ENCODE results near the gene HDDC3. TPM values are rescaled to one million over a fixed set of nuclear protein-coding genes. Genes with fewer than 3 reads are reported as not detected.

HDDC3 gene
- total RNA-seq, 2 donors from 2014 or later: 12.2 to 17.1 TPM

DNA sequence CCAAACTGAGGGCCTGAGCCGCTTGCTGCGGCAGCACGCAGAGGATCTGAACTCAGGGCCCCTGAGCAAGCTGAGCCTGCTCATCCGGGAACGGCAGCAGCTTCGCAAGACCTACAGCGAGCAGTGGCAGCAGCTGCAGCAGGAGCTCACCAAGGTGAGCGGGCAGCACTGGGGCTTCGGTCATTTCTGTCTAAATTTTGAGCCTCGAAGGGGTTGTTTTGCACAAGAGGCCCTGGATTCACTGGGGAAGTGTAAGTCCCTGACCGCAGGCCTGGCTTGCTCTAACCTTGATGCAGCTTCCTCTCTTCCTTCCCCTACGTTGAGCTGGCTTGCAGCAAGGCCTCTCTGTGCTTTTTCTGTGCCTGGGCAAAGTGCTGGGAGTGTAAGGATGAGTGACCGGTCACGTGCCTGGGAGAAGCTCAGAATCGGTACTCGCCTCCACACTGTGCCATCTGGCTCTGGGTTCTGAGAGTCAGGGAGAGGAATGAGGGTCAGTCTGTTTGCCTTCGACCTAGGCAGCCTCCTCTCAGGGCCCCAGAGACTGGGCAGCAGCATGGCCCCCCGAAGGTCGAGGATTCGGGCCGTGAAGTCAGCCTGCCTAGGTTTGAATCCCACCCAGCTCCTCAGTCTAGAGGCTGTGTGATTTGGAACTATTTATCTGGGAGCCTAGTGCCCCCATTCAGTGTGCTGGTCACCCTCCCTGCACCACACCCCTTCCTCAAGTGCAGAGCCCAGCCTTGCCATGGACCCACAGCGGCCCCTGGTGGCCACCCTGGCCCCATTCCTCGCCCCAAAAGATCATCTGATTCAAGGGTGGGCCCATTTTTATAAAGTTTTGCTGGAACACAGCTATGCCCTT, 46.7 kb downstream of the HDDC3 start:
- peak; percentile 52 to 62 for ATAC-seq
- intact Hi-C loops (cut with DNase I): loop anchor here (1.0 to 2.0 kb wide), 2 partner anchors 237 kb away; no protein-coding TSS in a partner anchor
- peak; percentile 82 for DNase-seq

GRCh38 chr15:90884719-90885431, 47.5 kb downstream of the HDDC3 start:
- DNase-seq (no peak), ATAC-seq (peak; percentile 3 to 4)
- intact Hi-C loops (cut with DNase I): loop anchor here in 1 of 2 donors (5.0 kb wide), 1 partner anchor 168 kb away; the partner anchor contains the start of gene BLM

GRCh38 chr15:90883976-90884718, 48.2 kb downstream of the HDDC3 start, which contains the start of gene FES:
Gene FES, plus strand, starts transcription at chr15:90884504. Its CDS starts 542 bp downstream, at chr15:90885046.
- ATAC-seq: peak; percentile 76 to 79
- intact Hi-C loops (cut with DNase I): loop anchor here in 1 of 2 donors (5.0 kb wide), 1 partner anchor 167 kb away; the partner anchor contains the start of gene BLM

GRCh38 chr15:90883526-90883975, 48.8 kb downstream of the HDDC3 start:
- intact Hi-C loops (cut with DNase I): loop anchor here in 1 of 2 donors (5.0 kb wide), 1 partner anchor 166 kb away; the partner anchor contains the start of gene BLM
- DNase-seq (no peak), ATAC-seq (peak in 1 of 2 donors; percentile 2)

More at GRCh38 chr15:90883976-90884718, 48.2 kb downstream of the HDDC3 start, which contains the start of gene FES:
- DNase-seq: peak; percentile 81

- ATAC-seq (peak in 1 of 2 donors; percentile 0), DNase-seq (no peak)
- intact Hi-C loops (cut with DNase I): loop anchor here in 1 of 2 donors (5.0 kb wide), 1 partner anchor 166 kb away; the partner anchor contains the start of gene BLM
These were observed 49.4 kb downstream of the HDDC3 start for GRCh38 chr15:90882781-90883525.

DNA sequence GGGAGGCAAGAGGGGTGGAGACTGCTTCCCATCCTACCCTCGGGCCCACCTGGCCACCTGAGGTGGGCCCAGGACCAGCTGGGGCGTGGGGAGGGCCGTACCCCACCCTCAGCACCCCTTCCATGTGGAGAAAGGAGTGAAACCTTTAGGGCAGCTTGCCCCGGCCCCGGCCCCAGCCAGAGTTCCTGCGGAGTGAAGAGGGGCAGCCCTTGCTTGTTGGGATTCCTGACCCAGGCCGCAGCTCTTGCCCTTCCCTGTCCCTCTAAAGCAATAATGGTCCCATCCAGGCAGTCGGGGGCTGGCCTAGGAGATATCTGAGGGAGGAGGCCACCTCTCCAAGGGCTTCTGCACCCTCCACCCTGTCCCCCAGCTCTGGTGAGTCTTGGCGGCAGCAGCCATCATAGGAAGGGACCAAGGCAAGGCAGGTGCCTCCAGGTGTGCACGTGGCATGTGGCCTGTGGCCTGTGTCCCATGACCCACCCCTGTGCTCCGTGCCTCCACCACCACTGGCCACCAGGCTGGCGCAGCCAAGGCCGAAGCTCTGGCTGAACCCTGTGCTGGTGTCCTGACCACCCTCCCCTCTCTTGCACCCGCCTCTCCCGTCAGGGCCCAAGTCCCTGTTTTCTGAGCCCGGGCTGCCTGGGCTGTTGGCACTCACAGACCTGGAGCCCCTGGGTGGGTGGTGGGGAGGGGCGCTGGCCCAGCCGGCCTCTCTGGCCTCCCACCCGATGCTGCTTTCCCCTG, 50.2 kb downstream of the HDDC3 start:
- no peak for ATAC-seq
- intact Hi-C loops (cut with DNase I): loop anchor here in 1 of 2 donors (5.0 kb wide), 1 partner anchor 165 kb away; the partner anchor contains the start of gene BLM
- no peak for DNase-seq

DNA sequence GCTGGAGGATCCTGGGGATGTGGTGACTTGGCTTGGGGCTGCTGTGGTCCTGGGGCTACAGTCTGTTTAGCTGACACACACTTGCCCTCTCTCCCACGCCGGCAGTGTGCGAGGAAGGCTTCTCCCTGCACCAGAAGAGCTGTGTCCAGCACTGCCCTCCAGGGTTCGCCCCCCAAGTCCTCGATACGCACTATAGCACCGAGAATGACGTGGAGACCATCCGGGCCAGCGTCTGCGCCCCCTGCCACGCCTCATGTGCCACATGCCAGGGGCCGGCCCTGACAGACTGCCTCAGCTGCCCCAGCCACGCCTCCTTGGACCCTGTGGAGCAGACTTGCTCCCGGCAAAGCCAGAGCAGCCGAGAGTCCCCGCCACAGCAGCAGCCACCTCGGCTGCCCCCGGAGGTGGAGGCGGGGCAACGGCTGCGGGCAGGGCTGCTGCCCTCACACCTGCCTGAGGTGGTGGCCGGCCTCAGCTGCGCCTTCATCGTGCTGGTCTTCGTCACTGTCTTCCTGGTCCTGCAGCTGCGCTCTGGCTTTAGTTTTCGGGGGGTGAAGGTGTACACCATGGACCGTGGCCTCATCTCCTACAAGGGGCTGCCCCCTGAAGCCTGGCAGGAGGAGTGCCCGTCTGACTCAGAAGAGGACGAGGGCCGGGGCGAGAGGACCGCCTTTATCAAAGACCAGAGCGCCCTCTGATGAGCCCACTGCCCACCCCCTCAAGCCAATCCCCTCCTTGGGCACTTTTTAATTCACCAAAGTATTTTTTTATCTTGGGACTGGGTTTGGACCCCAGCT, 51.0 kb downstream of the HDDC3 start:
- intact Hi-C loops (cut with DNase I): loop anchor here in 1 of 2 donors (5.0 kb wide), 1 partner anchor 164 kb away; the partner anchor contains the start of gene BLM
- no peak for DNase-seq
- no peak for ATAC-seq

- no peak for DNase-seq
These were observed 51.8 kb downstream of the HDDC3 start for GRCh38 chr15:90880381-90881145.

More at GRCh38 chr15:90880381-90881145, 51.8 kb downstream of the HDDC3 start:
- no peak for ATAC-seq
- intact Hi-C loops (cut with DNase I): loop anchor here in 1 of 2 donors (5.0 kb wide), 1 partner anchor 163 kb away; the partner anchor contains the start of gene BLM

Other genes starting within 250 kb of the HDDC3 start
- 10 to 100 TPM; 13.8 to 14.9 TPM for gene BLM, start 215.2 kb downstream of the HDDC3 start, total RNA-seq
- 10 to 100 TPM; 57.7 to 78.6 TPM for gene FURIN, start 64.0 kb downstream of the HDDC3 start, total RNA-seq
- gene FES, start 48.0 kb downstream of the HDDC3 start, total RNA-seq: 10 to 100 TPM; 26.9 to 29.2 TPM
- gene MAN2A2, start 29.2 kb downstream of the HDDC3 start, total RNA-seq: 10 to 100 TPM; 79.3 to 83.2 TPM
- 10 to 100 TPM; 27.3 to 29.5 TPM for gene UNC45A, start 2.7 kb upstream of the HDDC3 start, total RNA-seq
- gene RCCD1, start 22.3 kb upstream of the HDDC3 start, total RNA-seq: 10 to 100 TPM in 1 of 2 donors, 1 to 10 TPM in 1; 8.4 to 10.6 TPM
- 1 to 10 TPM; 6.2 to 6.9 TPM for gene PRC1, start 62.0 kb upstream of the HDDC3 start, total RNA-seq
- gene VPS33B, start 90.0 kb upstream of the HDDC3 start, total RNA-seq: 1 to 10 TPM; 8.7 to 8.8 TPM
- 1 to 10 TPM; 1.2 to 1.8 TPM for gene SV2B, start 167.7 kb upstream of the HDDC3 start, total RNA-seq

Measured in left cardiac atrium (tissue), 4 donors.